Stimulated activated CD4-positive, alpha-beta T cell treated with anti-CD3 and anti-CD28 coated beads, Interleukin-2, amount 100 ng/mL, for 24 hours (primary cell): ENCODE measurements around the gene EXOC3.
A peak's percentile ranks its signal among the peaks of the same experiment; 100 is the strongest.
"Not testable (repeated sequence)": the region's sequence is repeated elsewhere in the genome, so short reads cannot be mapped to it uniquely, and the experiment has no call there.

Experiments used
- DNase-seq, 2 donors: peaks; one replicate each; pipeline ENCODE4 v3.0.0-alpha.2; 2020

Gene EXOC3

GRCh38 chr5:407801-408268 lies 35.1 kb upstream of the EXOC3 start:
- DNase-seq, result no peak

- DNase-seq, result no peak
Observed at GRCh38 chr5:410911-411517, 32.0 kb upstream of the EXOC3 start.

- DNase-seq, result peak; percentile 52 to 56
Observed at GRCh38 chr5:411728-412127, 31.2 kb upstream of the EXOC3 start.

GRCh38 chr5:414991-415927 lies 27.7 kb upstream of the EXOC3 start:
- not testable (repeated sequence) for DNase-seq

- DNase-seq, result no peak
Observed at GRCh38 chr5:415928-416635, 26.9 kb upstream of the EXOC3 start.

GRCh38 chr5:416636-416960 lies 26.4 kb upstream of the EXOC3 start:
- DNase-seq, result no peak

GRCh38 chr5:417301-418161 lies 25.4 kb upstream of the EXOC3 start:
- DNase-seq, result no peak

GRCh38 chr5:418162-419121 lies 24.5 kb upstream of the EXOC3 start:
- DNase-seq, result no peak

- no peak for DNase-seq
Observed at GRCh38 chr5:419970-420369, 23.0 kb upstream of the EXOC3 start.

GRCh38 chr5:420632-421286 lies 22.2 kb upstream of the EXOC3 start:
- DNase-seq, result no peak

GRCh38 chr5:421287-421880 lies 21.6 kb upstream of the EXOC3 start:
- no peak for DNase-seq

GRCh38 chr5:421901-422300 lies 21.1 kb upstream of the EXOC3 start:
- DNase-seq, result no peak

GRCh38 chr5:422323-423232 lies 20.4 kb upstream of the EXOC3 start:
- DNase-seq, result no peak

- no peak for DNase-seq
Observed at GRCh38 chr5:423233-423565, 19.8 kb upstream of the EXOC3 start.

GRCh38 chr5:423626-424261 lies 19.2 kb upstream of the EXOC3 start:
- DNase-seq, result no peak

GRCh38 chr5:424301-425110 lies 18.5 kb upstream of the EXOC3 start:
- no peak for DNase-seq

GRCh38 chr5:425714-426113 lies 17.3 kb upstream of the EXOC3 start:
- no peak for DNase-seq

- DNase-seq, result no peak
Observed at GRCh38 chr5:426392-426976, 16.5 kb upstream of the EXOC3 start.
